GM19043 (cell line): ENCODE results near the gene PPARGC1A.

Experiments
- ATAC-seq: cut with Tn5 transposase; IDR thresholded peaks from one replicate; pipeline ENCODE4 v1.9.1; 2021; ENCODE audit warnings: low read depth; ENCODE audit not compliant: unreplicated experiment

The PPARGC1A gene

DNA sequence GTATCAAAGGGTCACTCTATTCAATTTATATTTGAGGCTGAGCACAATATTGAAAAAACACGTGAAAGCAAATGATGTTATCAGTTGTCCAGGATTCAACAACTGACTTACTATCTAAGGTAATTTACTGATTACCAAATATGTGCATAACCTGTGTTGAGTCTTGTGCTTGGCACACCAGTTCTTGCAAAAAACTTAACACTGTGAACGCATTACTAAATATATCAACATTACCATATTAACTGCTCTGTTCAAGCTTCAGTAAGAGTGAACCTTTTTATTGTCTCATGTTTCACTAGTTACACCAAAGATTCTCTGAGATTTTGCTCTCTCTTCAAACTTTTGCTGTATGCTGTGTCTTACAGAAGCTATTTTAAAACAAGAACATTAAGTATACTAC is 38.4 kb downstream of the PPARGC1A start:
- no peak for ATAC-seq

DNA sequence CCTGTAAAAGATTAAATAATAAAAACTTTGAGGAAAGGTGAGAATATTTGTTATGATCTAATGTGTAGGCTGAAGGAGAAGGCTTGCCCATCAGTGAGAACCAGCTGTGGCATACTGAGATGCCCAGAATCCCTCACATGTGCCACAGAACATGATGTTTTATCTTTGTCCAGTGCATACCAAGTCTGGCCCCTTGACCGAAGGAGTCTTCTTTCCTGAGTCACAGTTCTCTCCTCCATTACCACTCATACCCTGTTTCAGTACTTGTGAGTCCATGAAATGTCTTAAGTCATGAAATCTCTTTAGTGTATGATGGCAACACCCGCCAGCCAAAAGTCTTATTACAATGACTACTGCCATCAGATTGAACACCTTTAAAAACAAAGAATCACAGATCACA is 42.7 kb downstream of the PPARGC1A start:
- no peak for ATAC-seq

DNA sequence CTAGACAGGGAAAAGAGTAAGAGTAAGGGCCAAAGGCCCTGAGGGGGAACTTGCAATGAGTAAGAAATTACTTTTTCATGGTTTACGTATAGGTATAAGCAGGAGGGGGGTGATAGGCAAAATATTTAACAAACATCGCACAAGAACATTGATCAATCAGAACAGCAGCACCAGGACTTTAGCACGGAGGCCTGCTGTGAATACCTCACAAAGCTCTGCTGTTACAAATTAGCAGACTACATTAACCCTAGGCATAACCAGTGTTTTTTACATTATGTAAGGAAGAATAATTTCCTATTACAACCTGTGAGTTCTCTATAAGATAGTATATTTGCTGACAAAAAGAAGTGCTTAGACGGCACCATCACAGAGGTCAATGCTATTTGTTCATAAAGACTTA is 44.9 kb downstream of the PPARGC1A start:
- ATAC-seq, result no peak

DNA sequence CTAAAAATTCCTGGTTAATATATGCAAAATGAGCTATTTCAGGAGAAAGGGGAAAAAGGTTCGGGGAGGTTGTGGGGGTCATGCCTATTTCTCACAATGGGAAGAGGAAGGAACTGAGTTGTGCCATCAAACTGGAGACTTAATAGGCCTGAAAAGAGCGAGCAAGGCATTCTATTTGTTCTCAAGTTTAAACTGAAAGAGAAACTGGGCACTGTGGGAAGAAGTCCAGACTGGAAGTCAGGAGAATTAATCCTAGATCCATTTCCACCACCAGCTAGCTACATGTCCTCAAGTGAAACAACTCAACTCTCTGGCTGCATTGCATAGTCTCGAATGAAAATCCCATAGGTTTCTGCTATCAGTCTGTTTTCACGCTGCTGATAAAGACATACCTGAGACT is 50.6 kb downstream of the PPARGC1A start:
- ATAC-seq, result no peak

DNA sequence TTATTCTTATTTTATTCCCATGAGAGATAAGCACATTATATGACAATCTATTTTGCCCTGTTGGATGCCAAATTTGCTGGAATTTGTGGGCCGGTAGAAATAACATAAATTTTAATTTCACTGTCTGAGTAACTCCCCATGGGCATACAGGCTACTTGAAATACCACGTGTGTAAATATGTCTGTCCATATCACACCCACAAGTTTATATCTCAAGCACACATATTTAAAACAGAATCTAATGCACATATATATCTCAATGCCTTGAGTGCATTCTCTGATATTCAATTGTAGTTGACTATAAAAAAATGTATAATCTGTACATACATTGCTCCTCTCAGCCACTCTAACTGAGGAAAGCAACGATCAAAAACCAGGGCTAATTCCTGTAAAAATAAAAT is 51.2 kb downstream of the PPARGC1A start:
- ATAC-seq, result no peak

DNA sequence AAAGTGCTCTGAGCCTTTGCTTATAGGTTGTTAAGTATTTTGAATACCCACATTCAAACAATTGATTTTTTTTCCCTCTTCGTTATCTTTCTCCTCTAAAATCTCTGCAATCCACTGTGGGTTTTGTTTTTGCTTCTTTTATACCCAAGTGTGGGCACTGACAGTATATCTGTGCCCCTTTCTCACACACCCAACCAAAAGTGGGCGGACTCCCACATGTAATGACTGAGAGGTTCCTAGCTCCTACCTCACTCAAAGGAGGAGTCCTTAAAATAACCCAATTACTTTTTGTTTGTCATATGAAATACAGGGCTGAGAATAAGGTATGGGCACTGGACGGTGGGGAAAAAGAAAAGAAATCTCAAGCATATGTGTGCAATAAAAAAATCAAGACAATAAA is 51.7 kb downstream of the PPARGC1A start:
- ATAC-seq, result no peak

DNA sequence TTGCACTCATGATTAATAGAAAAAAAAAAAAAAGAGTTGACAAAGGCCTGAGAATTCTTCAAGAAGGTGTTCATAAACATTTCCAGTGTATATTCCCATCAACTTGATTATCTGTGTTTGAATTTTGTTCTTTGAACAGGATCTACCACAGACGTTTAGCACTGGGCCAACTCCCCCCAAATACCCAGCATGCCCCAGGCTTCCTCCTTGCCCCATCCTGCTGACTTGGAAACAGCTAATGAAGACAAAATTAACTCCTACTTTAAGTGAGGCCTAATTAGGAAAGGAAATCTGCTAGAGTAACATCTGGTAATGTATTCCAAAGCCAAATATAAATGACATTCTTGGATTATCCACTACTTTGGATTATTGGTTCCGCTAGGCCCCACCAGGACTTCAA is 52.5 kb downstream of the PPARGC1A start:
- no peak for ATAC-seq

DNA sequence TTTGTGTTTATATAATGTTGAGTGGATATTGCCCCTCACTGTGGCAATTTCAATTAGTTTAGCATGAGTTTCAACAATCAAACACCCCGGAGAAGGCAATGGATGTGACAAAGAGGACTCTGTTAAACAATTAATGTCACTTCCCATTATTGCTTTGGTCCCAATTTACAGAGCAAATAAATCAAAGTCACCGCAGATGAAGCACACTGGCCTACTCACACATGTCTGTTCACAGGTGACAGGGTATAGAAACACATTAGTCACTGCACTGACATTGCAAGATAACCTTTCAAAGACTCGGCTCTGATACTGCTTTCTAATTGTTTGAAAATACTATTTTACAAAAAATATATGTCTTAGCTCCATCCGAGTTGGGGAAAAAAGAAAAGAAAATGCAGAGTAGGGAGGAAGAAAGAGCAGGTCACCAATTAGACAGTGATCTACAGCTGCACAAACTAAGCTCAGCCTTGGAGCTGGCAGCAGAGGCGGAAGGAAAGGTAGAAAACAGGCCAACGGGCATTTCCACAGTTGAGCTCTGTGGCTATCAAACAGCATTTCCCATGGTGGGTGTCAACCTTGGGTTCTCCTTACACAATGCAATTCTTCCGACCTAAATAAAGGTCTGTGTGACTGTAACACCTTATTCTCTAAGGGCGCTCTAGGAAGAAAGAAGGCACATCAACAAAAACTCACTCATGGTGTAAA is 53.9 kb downstream of the PPARGC1A start:
- no peak for ATAC-seq

DNA sequence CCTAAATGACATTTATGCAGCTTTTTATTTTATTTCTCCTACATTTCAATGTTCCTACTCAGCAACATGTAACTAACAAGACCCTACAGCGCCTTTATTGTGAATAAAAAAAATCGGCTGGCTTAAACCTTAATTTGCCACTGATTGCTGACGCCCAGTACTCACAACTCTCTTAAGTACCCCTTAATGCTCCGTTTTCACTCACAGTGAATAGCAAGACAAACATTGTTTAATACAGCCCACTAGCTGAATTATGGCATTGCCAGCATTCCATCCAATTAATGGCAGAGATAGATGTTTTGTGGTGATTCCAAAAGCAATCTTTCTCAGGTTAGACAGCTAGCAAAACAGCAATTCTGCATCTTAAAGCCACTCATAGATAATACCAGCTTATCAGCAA is 61.1 kb downstream of the PPARGC1A start:
- ATAC-seq, result no peak

DNA sequence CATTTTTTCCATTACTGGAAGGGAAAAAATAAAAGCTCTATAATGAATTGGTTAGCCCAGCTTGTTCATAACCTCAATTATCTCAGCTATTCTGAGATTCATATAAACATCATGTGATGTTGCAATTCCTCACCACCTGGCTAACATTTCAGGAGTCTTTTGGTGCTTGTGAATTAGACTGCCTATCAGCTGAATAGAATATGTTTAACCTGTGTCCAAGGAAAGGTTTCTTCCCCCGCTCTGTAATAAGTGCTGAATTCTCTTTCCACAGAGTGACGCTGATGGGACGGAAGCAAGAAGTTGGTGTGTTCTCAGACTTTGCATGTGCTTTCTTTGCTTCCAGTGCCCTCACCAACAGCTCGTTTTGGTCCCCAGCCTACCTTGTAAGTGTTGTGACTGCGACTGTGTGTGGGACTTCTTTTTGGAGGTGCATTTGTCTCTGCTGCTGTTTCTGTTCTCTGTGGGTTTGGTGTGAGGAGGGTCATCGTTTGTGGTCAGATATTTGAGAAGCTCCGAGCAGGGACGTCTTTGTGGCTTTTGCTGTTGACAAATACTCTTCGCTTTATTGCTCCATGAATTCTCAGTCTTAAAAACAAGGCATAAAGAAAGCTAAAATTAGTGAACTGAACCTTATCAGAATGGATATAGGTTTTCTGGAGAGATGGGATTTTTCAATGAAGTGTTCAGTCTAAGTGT is 61.7 kb downstream of the PPARGC1A start:
- ATAC-seq, result no peak

DNA sequence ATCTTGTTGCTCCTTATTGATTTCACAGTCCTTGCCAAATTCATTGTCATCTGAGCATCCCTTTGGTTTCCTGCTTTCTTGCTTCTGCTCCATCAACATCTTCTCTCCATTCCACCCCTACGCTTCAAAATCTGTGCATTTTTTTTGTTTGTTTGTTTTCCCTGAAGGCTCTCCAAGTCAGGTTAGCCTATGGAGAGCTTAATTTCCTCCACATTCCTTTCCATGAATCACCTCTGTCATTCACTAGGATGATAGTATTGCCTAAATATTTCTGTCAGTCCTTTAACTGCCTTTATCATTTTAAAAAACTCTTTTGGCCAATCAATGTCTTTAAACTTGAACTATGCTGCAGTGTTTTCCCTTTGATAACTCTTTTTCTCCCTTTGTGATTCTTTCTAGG is 67.7 kb downstream of the PPARGC1A start:
- no peak for ATAC-seq

DNA sequence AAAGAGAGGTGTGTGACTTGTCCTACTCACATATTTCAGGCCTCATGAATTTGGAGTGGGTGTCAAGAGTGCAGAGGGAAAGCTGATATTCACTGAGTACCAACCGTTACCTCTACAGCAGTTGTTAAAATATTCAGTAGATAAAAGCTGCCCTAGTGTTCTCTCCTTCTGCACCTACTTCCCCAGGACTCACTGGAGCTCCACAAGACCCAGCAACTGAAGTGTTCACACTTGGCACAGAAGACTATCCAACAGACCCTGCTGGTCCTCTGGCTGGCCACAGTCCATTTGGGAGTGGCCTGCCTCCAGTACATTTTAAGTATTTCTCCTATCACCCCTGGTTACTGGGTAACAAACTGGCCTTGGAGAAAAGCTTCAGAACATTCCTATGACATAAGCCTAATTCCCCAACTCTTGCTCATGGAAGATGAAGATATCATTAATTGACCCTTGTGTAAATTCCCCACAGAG is 70.8 kb downstream of the PPARGC1A start:
- ATAC-seq, result no peak

DNA sequence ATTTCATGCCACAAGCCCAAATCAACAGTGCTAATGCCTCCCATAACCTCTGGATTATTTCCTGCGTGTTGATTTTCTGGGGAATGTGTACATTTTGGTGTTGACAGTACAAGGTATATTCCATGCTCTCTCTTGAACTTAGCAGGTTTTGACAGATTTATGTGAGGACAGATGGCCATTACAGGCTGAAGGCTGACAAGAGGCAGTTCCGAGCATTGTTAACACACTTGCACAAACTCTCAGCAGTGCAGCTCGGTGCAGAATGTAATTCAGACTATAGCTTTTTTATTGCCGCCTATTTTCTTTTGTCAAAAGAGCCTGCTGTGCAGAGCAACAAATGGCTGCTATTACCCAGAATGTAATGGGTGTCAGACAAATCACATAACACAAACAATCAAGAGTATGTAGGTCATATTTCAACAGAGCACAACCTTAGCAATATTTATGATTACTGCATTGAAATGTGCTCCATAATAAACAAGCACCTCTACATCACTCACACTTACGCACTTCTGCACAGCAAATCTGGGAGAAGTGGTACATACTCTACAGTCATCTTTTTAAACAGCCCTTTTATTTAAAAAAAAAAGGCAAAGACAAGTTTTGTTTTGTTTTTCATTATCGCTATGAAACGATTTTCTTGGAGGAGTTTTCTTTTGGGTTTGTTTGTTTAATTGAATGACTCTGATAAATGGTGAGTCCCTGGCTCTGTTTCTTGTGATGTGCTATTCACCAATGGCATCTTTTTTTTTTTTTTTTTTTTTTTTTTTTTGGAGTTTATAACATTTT is 71.6 kb downstream of the PPARGC1A start:
- no peak for ATAC-seq

DNA sequence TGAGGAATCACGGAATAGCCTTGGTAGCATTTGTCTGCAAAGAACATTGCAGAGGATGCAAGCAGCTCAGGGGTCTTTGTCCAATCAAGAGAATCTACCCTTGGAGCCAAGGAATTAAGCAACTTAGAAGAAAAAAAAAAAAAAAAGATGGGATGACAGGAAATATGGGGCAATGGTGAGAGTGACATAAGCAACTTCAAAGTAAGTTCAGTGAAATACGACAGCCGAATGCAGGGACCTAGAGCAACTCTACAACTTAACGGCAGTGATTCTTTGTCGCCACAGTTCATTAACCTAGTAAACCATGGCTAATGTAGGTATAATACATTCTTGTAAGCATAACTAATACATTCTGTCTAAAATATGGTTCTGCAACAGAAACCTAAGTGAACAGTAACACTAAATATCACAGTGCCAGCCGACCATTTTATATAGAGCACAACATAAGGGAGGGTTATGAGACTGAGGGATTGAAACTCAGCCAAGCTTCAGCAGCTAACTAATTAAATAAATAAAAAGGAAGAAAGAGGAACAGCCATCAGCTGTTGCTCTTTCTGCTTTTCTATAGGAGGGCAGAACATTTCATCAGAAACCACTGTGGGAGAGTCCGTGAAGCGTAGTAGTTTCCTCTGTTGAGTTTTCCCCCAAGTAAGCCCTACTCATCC is 74.7 kb downstream of the PPARGC1A start:
- no peak for ATAC-seq

DNA sequence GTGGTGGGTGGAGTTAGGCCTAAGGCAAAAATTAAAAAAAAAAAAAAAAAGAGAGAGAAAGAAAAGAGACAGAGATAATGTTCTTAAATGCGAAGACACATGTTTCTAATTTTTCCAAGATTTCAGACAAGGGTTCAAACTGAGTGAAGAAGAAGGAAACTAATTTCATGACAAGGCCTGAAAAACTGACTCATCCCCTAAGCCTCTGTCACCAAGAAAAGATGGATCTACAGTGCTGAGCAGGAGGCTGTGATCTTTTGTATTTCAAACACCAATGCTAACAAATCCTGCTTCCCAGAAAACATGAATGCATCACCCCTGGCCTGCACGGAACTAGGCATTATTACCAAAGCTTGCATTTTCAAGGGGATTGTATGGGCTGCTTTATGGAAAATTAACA is 75.3 kb downstream of the PPARGC1A start:
- no peak for ATAC-seq

DNA sequence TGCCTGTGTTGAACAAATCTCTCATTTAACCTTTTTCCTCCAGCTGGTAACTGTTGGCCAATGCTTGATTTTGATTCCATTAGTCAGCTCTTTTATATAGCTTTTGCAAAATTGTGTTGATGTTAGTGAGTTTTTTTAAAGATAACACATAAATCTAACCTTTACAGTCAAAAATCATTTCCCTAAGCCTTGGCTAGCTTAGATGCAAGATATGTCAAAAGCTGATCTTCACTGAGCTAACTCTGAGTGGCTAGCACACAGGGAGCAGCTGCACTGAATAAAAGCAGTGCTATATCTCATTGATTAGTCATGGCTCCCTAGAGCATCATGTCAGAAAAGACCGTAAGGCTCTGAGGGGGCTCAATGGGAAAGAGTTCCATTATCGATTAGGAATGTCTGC is 78.7 kb downstream of the PPARGC1A start:
- ATAC-seq, result no peak

DNA sequence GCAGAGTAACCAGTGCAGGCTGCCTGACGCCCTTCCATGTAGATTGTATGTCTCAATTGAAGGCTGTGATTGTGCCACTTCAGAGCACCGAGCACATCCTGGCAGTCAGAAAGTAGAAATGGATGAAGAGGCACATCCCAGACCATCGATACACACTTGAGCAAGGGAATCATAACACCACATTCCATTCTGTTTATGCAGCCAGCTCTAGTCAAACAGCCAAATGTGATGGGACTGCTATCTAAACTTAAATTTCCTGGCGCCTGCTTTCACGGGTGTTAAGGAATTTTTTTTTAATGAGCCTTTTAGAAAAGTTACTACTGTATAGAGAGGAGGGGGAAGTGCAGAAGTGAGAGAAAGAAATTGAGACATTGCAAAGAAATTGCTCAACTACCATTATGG is 84.4 kb downstream of the PPARGC1A start:
- ATAC-seq, result no peak

DNA sequence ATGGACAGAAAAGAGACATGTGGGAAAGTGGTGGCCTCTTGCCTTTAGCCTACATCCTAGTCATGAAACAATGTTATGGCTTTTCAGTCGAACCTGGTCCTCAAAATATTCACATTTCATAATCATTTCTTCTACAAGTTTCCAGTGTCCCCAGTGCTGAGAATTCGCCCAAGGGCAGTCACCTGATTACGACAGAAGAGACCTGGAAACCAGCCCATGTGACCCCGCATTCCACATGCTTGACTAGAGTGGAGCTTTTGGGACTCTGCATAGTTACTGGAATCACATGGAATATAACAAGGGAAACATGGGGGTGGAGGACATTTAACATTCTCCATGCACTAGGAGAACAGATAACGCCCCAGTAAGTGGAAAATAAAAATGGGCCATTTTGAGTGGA is 100.1 kb downstream of the PPARGC1A start:
- no peak for ATAC-seq

DNA sequence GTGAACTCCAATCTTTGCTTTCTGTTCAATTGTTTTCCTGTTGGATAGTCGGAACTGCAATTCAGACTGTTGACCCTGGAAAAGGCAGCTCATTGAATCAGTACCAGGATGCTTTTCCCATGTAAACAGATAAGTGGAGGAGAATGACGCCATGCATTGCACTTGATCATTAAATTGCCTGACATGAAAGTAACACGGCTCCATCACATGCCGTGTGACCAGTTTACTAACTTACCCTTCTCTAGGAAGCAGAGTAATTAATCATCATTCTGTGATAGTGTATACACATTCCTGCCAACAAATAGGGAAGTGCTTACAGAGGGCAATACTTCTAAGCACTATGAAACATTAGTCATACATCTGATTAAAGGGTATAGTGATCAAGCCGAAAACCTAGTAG is 101.4 kb downstream of the PPARGC1A start:
- no peak for ATAC-seq

DNA sequence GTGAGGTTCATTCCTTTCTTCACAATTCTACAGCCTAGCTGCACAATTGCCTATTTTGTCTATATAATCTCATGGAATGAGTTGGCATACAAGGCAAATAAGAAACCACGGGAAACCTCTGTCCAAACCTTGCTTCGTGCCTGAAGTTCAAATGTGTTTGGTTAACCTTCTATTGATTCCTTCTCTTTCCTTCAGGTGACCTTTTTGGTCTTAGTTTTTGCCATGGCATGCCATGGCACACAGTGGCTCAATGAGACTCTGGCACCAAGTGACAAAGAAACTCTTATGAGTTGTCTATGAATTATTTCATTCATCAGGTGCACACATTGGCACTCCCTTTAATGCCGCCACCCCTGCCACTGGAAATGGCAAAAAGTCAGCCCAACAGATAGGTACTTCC is 101.8 kb downstream of the PPARGC1A start:
- no peak for ATAC-seq
